Ureter (tissue), 1 donor: ENCODE results near the gene MCU. TPM values are rescaled to one million over a fixed set of nuclear protein-coding genes. Genes with fewer than 3 reads are reported as not detected.
"Not testable (repeated sequence)": the region's sequence is repeated elsewhere in the genome, so short reads cannot be mapped to it uniquely, and the experiment has no call there.

ENCODE experiments used
- DNase-seq: peaks from one replicate; pipeline ENCODE4 v3.0.0-alpha.2; 2020; ENCODE audit warnings: low spot score
- total RNA-seq: library from RNA; stranded (reverse); gene quantifications from one replicate; pipeline ENCODE4 v1.2.4, GENCODE V29; 2023
- donor health status: DM: yes; HTN: yes; CAD: no.

MCU gene
- total RNA-seq, 1 donor from 2014 or later: 40.1 TPM

DNA sequence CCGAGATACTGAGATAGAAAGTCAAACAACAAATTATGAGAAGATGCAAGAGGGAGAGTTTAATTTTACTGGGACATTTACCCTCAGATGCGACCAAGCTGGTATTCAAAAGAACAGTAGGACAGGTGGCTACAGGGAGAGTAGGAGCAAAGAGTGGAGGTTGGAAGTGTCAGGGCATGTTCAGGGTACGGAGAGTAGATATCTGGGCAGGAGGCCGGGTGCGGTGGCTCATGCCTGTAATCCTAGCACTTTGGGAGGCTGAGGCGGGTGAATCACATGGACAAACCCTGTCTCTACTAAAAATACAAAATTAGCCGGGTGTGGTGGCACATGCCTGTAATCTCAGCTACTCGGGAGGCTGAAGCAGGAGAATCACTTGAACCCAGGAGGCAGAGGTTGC, 5.5 kb upstream of the MCU start:
- not testable (repeated sequence) for DNase-seq

DNA sequence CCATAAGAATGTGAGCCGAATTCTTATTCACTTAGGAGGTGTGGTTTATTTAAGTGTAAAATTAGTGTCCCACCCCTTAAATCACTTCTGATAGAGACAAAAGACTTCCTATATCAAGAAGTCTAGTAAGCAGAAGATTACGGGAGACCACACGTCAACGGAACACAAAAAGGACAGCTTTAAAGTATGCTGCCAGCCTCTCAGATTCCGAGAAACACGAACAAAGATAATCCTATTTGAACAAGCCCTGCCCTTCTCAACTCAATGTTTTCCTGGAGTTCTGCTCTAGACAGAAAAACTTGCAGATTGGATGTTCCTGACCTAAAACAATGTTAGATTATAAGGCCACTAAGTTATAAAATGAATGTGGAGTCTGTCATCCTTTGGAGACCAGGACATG, 4.9 kb upstream of the MCU start:
- no peak for DNase-seq

DNA sequence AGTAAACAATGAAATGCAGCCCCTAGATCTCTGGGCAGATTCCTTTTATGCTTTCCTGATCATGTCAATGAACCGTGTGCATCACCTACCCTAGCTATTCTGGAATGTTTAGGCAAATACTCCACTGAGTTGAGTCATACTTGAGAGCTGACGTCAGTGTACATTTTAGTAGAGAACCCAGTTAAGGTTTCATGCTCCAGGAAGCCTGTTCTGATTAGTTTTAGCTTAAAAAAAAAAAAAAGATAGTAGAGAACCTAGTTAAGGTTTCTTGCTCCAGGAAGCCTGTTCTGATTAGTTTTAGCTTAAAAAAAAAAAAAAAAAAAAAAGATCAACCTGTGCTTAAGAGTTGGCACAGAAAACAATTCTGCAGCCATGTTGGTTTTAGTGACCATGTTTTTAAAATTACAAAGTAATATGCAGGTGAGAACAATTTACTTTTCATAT, 3.7 kb upstream of the MCU start:
- DNase-seq: no peak

DNA sequence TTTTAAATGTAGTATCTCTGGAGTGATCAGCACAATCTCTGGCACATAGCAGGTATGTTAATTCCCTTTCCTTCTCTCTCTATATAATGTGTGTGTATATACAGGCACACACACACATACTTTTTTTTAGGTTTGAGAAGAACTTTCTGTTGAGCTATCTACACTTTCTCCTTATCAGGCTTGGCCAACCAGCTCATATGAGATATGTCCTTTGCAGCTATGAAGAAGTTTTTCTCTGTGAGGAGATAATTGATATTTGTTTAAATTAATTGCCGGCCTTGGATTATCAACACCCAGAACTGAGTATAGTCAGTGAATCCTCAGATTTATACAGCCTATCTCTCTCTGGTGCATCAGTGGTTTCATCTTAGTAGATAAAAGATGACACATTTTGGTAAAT, 2.3 kb upstream of the MCU start:
- DNase-seq: no peak

DNA sequence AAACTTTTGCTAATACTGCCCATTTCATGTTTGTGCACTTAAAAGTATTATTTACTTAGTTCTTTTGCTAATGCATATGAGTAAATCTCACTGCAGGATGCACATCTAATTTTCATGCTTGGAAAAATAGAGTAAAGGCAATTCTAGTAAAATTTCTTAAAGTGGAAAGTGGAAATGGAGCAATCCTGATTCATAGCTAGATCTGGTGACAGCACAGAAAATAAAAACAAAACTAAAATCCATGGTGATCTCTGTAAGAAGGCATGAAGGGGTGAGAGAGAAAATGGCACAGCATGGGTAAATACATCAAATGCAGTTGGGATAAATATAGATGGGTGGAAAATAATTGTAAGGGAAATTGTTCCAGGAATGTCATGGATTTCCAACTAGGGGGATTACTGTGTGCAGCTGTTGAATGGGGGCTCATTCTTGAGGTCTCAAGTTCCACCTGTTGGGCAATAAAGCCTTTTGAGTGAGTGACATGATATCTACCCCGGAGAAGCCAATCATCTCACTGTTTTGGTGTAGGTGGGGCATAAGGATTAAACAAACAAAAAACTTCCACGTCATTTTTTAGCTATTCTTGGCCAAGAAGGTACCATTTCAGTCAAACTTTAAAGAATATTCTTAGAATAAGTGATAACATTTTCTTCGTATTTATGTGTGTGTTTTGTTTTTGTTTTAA, 1.7 kb upstream of the MCU start:
- DNase-seq: no peak

DNA sequence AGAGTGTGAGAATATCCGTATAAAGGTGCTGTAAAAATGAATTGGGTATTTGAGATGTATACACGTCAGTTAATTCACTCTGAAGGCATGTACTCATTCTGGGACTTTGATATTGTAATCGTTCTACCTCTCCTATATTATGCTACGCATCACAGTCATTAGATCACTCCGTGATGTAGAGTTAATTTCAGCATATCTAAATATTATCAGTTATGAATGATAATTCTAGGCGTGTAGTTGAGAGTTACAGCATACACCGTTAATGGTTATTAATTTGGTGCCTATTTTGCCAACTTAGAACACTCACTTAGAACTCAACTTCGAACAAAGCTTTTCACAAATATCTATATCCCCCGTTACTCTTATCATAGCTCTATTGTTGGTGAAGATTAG, 477 bp upstream of the MCU start:
- no peak for DNase-seq

DNA sequence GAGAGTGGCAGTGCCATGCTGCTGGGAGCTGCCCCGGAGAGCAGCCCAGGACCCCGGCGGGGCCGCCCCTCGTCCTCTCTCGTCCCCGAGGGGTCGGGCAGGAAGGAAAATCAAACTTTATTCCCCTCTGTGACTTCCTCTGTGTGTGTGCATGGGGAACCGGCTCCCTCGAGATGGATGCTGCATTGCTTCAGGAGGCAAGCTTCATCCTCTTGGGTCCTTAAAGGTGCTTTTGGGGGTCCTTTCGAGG, 726 bp downstream of the MCU start:
- no peak for DNase-seq

DNA sequence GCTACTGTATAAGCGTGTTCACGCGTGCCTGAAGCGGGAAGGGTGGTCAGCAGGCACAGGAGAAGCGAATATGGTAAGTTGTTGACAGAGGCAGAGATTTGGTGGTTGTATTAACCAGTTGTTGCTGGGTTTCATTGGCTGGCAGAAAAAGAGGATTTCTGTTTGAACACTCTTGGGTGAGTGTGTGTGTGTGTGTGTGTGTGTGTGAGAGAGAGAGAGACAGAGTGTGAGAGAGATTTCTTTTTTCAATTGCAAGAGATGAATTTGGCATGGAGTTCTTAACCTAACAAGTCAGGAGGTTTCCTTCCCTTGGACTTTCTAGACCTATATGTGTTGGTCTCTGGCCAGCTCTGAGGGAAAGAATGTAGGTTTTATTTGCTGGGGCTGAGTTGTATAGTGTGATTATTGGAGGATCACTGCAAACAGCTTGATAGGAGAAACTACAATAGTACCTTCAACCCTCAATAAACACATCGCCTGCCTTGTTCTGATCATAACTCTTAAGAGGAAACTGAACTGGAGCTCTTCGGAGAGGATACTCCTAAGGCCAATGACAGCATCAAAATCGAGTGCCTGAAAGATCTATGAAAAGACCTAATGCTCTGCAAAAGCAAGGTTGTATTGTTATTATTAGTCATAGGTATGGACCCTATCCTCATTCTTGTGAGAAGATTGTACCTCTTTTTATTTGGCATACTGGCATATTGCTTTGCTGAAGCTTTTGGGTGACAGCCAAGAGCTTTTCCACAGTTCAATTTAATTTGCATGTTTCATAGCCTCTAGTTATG, 1.2 kb downstream of the MCU start:
- no peak for DNase-seq

DNA sequence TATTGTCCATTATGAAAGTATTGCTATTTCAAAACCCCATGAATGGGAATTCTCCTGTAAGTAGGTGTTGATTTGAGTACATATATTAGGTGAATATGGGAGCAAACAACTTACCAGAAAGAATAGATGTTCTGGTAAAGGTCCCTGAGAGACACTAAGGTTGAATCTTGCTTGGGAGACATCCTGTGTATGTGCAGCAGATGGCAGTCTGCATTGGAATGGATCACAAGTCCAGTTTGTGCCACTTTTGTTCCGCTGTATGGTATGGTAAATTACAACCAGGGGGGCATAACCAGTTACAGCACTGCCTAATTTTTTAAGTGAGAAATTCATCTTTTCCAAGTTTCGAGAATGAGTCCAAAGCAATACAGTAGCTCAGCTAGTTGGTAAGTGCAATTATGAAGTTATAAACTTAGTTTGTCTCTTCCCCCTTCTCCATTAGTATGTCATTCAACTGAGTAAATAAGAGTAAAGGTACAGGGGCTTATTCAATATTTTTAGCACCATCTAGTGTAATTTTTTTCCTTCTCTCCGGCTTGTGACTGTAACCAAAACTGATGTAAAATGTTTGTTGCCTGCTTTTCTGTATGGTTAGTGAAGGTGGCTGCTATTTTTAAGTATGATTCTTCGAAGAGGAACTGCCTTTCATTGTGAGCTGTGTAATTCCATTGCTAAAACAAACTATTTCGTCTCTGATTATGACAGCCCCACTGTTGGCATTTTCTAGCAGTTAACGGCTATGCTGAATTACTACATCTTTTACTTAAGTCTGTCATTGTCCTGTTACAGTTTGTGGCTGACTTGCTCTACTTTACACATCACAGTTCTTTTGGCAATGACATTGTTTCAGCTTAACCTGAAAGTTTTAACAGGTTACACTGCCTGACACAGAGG, 2.8 kb downstream of the MCU start:
- DNase-seq: no peak

DNA sequence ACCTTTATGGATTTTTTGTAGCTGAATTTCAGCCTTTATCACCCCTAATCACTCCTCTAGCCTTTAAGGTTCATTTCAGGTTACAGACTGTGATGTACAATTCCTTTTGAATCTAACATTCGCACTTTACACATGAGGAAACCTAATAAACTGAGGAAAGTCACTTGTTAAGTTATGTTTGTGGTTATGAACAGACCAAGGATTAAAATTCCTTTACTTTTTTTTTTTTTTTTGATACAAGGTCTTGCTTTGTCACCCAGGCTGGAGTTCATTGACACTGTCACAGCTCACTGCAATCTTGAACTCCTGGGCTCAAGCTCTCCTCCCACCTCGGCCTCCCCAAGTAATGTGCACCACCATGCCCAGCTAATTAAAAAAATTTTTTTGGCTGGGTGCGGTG, 3.6 kb downstream of the MCU start:
- no peak for DNase-seq

DNA sequence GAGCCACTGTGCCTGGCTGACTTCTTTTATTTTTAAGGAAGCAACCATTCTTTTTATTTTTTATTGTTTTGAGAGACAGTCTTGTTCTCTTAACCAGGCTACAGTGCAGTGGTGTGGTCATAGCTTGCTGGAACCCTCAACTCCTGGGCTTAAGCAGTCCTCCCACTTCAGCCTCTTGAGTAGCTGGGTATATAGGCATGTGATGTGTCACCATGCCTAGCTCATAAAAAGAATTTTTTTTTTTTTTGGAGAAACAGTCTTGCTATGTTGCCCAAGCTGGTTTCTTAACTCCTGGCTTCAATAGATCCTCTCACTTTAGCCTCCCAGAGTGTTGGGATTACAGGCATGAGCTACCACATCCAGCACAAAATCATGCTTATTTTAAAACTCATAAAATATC, 5.8 kb downstream of the MCU start:
- DNase-seq: no peak

DNA sequence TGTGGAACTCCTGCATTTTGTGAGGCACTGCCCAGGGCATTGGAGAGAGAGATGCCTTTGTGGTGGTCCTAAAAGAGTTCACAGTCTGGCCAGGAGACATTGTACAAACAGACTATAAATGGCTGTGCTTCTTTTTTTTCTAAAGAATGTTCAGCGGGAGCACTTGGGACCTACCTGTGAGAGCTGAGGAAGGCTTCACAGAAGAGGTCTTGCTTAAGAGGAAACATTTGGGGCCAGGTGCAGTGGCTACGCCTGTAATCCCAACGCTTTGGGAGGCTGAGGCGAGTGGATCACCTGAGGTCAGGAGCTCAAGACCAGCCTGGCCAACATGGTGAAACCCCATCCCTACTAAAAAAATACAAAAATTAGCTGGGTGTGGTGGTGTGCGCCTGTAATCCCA, 10.5 kb downstream of the MCU start:
- DNase-seq: not testable (repeated sequence)

DNA sequence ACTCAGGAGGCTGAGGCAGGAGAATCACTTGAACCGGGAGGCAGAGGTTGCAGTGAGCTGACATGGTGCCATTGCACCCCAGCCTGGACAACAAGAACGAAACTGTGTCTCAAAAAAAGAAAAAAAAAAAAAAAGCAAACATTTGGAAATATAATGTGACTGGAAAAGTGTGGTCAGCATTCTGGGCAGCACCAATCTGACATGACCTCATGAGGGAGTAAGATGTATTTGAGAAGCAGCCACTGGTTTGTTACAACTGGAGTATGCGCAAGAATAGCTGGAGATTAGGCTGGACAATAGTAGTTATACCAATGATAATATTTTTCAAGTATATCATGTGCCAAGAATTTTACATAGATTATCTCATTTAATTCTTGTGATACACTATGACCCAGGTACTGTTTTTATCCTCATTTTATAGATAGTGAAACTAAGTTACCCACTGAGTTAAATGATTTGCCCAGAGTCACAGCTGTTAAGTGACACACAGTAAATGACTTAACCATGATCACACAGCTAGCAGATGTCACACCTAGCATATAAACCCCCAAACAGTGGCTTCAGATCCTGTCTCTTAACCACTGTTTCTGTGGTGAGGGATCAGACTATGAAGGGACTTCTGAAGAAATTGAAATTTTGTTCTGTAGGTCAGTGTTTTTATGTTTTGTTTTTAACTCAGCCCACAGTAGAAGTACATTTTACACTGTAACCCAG, 11.1 kb downstream of the MCU start:
- DNase-seq: no peak

DNA sequence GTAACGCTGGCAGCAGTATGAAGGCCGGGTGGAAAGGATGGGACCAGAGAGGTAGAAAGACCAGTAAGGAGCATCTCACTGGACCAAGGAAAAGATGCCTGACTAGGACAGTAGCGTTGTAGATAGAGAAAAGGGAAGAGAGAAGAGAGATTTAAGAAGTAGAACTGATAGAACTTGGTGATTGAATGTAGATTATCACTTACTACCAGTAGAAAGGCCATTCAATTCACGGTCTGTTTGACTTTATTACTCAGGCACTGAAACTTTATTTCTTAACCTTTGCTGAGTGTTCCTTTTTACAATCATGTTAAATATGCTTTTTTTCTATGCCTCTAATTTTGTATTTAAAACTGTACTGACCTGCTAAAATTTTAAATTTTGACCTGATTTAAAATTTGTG, 12.2 kb downstream of the MCU start:
- DNase-seq: no peak

DNA sequence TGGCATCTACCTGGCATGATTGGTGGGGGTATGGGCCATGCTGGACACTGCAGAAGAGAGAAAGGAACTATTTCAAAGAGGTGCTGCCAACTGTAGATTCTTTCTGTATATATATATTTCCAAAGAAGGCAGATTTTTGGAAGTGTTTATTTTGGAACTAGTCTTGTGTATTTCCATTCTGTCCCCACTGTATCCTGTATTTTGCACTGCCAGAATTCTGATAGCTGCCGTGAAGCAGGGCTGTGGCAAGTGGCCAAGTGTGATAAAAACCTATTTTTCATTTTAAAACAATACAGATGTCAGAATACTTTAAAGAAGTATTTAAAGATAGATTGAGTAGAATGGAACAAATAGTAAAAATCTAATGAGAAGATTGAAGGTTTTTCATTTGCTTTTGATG, 17.1 kb downstream of the MCU start:
- no peak for DNase-seq

DNA sequence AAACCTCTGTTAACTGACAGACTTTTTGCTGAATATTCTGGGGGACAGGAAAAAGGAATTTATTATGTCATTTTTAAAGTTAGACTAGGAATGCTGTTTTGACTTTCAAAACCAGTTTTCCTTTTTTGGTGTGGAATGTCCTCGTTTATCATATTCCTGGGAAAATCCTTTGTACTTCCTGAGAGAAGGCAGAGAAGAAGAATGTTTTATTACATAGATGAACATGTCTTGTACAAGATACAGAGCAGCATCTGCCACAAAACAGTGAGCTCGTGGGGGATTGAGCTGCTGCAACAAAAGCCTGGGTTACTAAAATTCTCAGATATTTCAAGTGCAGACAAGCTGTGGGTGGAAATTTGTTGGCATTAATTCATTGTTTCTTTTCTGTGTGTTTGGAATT, 20.2 kb downstream of the MCU start:
- DNase-seq: no peak

DNA sequence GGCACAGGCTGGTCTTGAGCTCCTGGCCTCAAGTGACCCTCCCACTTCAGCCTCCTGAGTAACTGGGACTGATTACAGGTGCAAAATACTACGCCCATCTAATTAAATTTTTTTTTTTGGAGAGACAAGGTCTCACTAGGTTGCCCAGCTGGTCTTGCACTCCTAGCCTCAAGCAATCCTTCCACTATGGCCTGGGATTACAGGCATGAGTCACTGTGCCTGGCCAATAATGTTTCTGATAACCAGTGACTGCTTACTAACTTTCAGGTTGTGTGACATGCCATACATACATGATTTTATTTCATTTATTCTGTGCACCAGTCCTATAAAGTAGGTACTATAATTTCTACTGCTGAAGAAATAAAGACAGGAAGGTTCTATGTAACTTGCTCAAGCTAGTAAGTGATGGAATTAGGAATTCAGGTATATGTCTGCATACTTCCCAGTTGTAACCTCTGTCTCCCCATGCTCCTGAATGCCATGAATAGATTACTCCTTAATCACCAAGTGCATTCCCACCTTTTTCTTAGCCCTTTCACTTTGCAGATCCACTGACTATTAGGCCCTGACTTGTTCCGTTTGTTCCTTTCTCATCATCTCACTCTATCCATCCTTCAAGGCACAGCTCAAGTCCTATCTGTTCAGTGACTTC, 28.1 kb downstream of the MCU start:
- no peak for DNase-seq

DNA sequence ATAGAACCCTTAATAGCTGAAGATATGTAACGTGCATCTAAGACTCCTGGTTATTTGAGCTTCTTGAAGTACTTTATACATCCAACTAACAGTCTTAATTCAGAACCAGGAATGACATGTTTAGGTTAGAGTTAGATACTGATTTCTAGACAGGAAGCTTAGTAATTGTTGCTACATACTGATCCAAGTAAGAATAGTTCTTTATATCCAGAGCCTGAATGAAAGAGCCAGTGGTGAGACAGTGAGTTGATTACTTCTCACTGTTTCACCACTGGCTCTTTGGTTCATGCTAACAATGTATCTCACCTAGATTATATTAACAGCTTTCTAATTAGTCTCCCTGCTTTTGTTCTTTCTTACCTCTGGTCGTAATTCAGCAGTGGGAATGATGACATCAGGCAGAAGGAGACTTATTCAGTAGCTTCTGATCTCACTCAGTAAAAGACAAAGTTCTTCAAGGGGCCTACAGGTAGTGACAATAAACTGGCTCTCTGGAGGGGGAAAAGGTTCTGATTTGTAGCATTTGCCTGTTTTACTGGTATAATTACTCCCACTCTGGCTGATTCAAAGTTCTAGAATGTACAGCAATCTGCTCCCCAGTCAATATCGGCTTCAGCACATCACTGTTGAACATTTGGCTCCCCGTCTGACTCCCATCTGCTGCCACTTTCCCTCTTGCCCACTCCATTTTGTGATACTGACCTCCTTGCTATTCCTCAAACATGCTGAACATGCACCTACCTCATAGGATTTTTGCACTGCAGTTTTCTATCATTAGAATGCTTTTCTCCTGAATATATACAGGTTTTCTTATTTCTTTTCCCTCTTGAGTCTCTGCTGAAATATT, 29.1 kb downstream of the MCU start:
- no peak for DNase-seq

DNA sequence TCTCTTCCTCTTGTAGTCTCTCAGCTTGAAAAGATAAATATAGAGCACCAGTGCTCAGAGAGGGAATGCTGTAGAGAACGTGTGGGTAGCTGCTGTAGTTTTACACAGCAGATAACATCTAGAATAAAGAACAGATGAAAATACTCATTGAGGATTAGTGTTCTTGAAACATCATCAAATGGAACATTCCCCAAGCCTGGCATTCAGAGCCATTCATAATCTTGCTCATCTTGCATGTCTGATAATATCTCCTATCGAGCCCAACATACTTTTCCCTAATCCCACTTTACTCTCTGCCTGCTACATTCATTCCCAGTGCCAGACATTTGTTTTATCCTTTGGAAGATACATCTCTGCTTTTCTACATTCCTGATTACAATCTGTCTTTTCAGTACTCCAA, 35.2 kb downstream of the MCU start:
- DNase-seq: no peak

DNA sequence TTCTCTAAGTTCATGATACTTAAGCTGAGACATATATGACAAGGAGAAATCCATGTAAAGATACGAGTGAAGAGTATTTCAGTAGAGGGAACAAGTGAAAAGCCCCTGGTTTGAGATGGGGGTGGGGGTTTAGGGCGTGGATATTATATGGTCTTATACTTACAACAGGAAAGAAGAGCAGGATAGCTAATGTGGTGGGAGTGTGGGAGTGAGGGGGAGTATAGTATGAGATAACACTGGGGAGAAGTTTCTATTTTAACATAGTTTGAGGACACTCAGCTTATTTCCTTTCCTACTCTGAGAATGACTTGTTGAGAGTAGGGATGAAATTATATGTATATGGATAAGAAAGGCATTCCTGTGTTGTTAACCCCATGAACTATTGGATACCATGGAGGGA, 36.5 kb downstream of the MCU start:
- no peak for DNase-seq

DNA sequence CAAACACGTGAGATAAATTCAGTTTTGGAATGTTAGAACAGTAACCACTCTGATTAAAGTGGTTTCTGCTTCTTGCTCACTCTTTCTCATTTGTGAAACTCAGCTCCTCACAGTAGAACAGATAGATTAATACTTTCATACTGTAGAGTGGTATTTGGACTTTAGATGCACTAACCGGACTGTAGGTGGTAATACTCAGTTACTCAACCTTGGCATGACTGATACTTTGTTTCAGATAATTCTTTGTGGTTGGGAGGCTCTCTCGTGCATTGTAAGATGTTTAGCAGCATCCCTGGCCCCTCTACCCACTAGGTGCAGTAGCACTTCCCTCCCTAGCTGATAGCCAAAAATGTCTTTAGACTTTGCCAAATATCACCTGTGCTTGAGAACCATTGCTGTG, 37.6 kb downstream of the MCU start:
- DNase-seq: no peak
